Mesodermal cell (in vitro differentiated cells): ENCODE data around the gene RAB15.
"Not testable (repeated sequence)": the region's sequence is repeated elsewhere in the genome, so short reads cannot be mapped to it uniquely, and the experiment has no call there.

Experiments used
- H3K27ac ChIP-seq: 2 replicates; pipeline ENCODE4 v1.7.0; 2013; ENCODE audit warnings: mild to moderate bottlenecking, low read depth, low read length, moderate library complexity; ENCODE audit not compliant: severe bottlenecking
- H3K36me3 ChIP-seq: 2 replicates; pipeline ENCODE4 v1.7.1; 2013; ENCODE audit warnings: mild to moderate bottlenecking, low read length, moderate library complexity; ENCODE audit not compliant: control insufficient read depth, insufficient read depth
- H3K4me1 ChIP-seq: one replicate; pipeline ENCODE4 v1.7.1; 2013; ENCODE audit warnings: mild to moderate bottlenecking, low read length; ENCODE audit not compliant: insufficient read depth, control insufficient read depth, poor library complexity, severe bottlenecking
- H3K4me3 ChIP-seq: 2 replicates; pipeline ENCODE4 v1.7.0; 2013; ENCODE audit warnings: low read length, control low read depth, mild to moderate bottlenecking; ENCODE audit not compliant: insufficient read depth, poor library complexity, severe bottlenecking; ENCODE audit errors: extremely low read depth
- H3K9me3 ChIP-seq: 2 replicates; pipeline ENCODE4 v1.7.1; 2013; ENCODE audit warnings: mild to moderate bottlenecking, low read length, moderate library complexity; ENCODE audit not compliant: control insufficient read depth
- WGBS, 2 experiments: methylation state at CpG; one replicate each; pipeline ENCODE4 v1.1.5; 2013; ENCODE audit warnings: missing lambda C conversion rate in 2 of 2; ENCODE audit not compliant: insufficient coverage in 2 of 2; 5-methylcytosine and 5-hydroxymethylcytosine counted together

RAB15 gene

GRCh38 chr14:64920465-64920864 lies 51.7 kb downstream of the RAB15 start:
- peaks cover 9% of the 10 kb centered on the region for H3K4me1 ChIP-seq
- 25 to 71% methylated on average over 1 of the region's 2 CpGs for WGBS, 2 experiments
- H3K9me3 ChIP-seq = no peaks in the 10 kb centered on the region
- H3K4me3 ChIP-seq = no peak overlapping the region
- no peak overlapping the region for H3K27ac ChIP-seq
- peaks cover 12% of the 10 kb centered on the region for H3K36me3 ChIP-seq

GRCh38 chr14:64919618-64920017 lies 52.5 kb downstream of the RAB15 start:
- WGBS, 2 experiments = 88 to 90% methylated on average over 5 of the region's 5 CpGs
- Histone ChIP-seq H3K4me3 (no peak overlapping the region), H3K4me1 (peaks cover 15% of the 10 kb centered on the region), H3K36me3 (peaks cover 4% of the 10 kb centered on the region), H3K27ac (no peak overlapping the region), H3K9me3 (no peaks in the 10 kb centered on the region)

GRCh38 chr14:64919215-64919614 lies 52.9 kb downstream of the RAB15 start:
- no peaks in the 10 kb centered on the region for H3K9me3 ChIP-seq
- no peak overlapping the region for H3K4me3 ChIP-seq
- H3K36me3 ChIP-seq = no peaks in the 10 kb centered on the region
- peaks cover 15% of the 10 kb centered on the region for H3K4me1 ChIP-seq
- H3K27ac ChIP-seq = no peak overlapping the region

GRCh38 chr14:64918216-64918615 lies 53.9 kb downstream of the RAB15 start:
- WGBS, 2 experiments = 90 to 100% methylated on average over 3 to 4 of the region's 4 CpGs
- peaks cover 15% of the 10 kb centered on the region for H3K4me1 ChIP-seq
- H3K9me3 ChIP-seq = no peaks in the 10 kb centered on the region
- H3K4me3 ChIP-seq = no peak overlapping the region
- H3K27ac ChIP-seq = no peak overlapping the region
- H3K36me3 ChIP-seq = no peaks in the 10 kb centered on the region

- no CpG with 5 or more reads among the region's 2 CpGs for WGBS, 2 experiments
- H3K4me3 ChIP-seq = peak overlapping the region; percentile 100
- no peaks in the 10 kb centered on the region for H3K9me3 ChIP-seq
- no peak overlapping the region for H3K27ac ChIP-seq
- H3K4me1 ChIP-seq = peaks cover 15% of the 10 kb centered on the region
- H3K36me3 ChIP-seq = no peaks in the 10 kb centered on the region
Measured at GRCh38 chr14:64915797-64916196, 56.3 kb downstream of the RAB15 start.

- Histone ChIP-seq H3K4me1 (peaks cover 15% of the 10 kb centered on the region), H3K4me3 (peak overlapping the region; percentile 100), H3K36me3 (no peaks in the 10 kb centered on the region), H3K9me3 (no peaks in the 10 kb centered on the region), H3K27ac (peak overlapping the region; percentile 94)
- 42 to 58% methylated on average over 2 to 4 of the region's 4 CpGs for WGBS, 2 experiments
Measured at GRCh38 chr14:64915029-64915424, 57.1 kb downstream of the RAB15 start.

- Histone ChIP-seq H3K27ac (peak within 1 kb of the TSS; percentile 94), H3K4me1 (peaks cover 15% of the 10 kb centered on the region), H3K36me3 (no peaks in the 10 kb centered on the region), H3K4me3 (peak within 1 kb of the TSS; percentile 100), H3K9me3 (no peaks in the 10 kb centered on the region)
- 0 to 1% methylated on average over 37 to 39 of the region's 49 CpGs for WGBS, 2 experiments
Measured at GRCh38 chr14:64914237-64915028, 57.7 kb downstream of the RAB15 start, which contains the start of gene CHURC1. TSS of gene CHURC1 (plus strand) at chr14:64914455. CDS start at chr14:64914496, 41 bp downstream.

- not testable (repeated sequence) for H3K4me3 ChIP-seq
- 50% methylated on average over 1 of the region's 5 CpGs; no CpG with 5 or more reads in 1 of the 2 experiments for WGBS, 2 experiments
Measured at GRCh38 chr14:64913477-64913876, 58.7 kb downstream of the RAB15 start.

GRCh38 chr14:64912261-64912660 lies 59.9 kb downstream of the RAB15 start:
- H3K9me3 ChIP-seq = no peaks in the 10 kb centered on the region
- no peak overlapping the region for H3K27ac ChIP-seq
- H3K4me1 ChIP-seq = peaks cover 7% of the 10 kb centered on the region
- H3K36me3 ChIP-seq = no peaks in the 10 kb centered on the region
- no peak overlapping the region for H3K4me3 ChIP-seq
- no CpG with 5 or more reads among the region's 1 CpG for WGBS, 2 experiments

More at GRCh38 chr14:64913477-64913876, 58.7 kb downstream of the RAB15 start:
- not testable (repeated sequence) for H3K27ac ChIP-seq, H3K36me3 ChIP-seq, H3K9me3 ChIP-seq
- peaks cover 13% of the 10 kb centered on the region for H3K4me1 ChIP-seq

- Histone ChIP-seq H3K27ac (no peak overlapping the region), H3K9me3 (no peaks in the 10 kb centered on the region), H3K4me1 (peaks cover 7% of the 10 kb centered on the region), H3K4me3 (no peak overlapping the region), H3K36me3 (no peaks in the 10 kb centered on the region)
- WGBS, 2 experiments = 0% methylated on average over 2 of the region's 3 CpGs
Measured at GRCh38 chr14:64910847-64911495, 61.2 kb downstream of the RAB15 start.

GRCh38 chr14:64906022-64906421 lies 66.1 kb downstream of the RAB15 start:
- Histone ChIP-seq H3K4me3 (no peak overlapping the region), H3K27ac (no peak overlapping the region), H3K9me3 (no peaks in the 10 kb centered on the region), H3K36me3 (no peaks in the 10 kb centered on the region), H3K4me1 (no peaks in the 10 kb centered on the region)
- WGBS, 2 experiments = 85 to 88% methylated on average over 4 of the region's 6 CpGs
